ENCODE measurements around the gene LIPG. TPM values are rescaled to one million over a fixed set of nuclear protein-coding genes. Genes with fewer than 3 reads are reported as not detected.

Gene LIPG
- total RNA-seq, 1 experiment from 2014 or later, result 86.7 TPM

DNA sequence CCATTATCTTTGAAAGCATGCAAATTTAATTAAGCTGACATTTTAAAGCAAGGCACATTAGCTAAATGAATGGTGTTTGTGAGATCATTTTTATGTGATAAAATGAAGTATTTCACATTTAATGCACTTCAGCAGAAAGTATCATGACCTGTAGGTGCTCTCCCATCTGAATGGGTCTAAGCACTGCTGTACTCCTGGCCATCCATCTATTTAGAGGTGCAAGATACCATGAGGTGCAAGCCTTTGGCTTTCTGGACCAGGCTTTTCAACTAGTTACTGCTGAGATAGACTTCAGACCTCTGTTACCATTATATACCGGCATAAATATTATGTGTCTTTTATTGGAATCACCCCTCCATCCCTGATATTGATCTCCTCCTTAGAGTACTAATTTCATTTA lies 15.6 kb upstream of the LIPG start:
- intact Hi-C loops (cut with micrococcal nuclease; ENCODE audit: unreplicated experiment), result no loop called here
- H3K27me3 Mint-ChIP-seq (ENCODE audit: insufficient read depth, unreplicated experiment), result no peaks in the 10 kb centered on the region
- TF ChIP-seq, protein P1, sequence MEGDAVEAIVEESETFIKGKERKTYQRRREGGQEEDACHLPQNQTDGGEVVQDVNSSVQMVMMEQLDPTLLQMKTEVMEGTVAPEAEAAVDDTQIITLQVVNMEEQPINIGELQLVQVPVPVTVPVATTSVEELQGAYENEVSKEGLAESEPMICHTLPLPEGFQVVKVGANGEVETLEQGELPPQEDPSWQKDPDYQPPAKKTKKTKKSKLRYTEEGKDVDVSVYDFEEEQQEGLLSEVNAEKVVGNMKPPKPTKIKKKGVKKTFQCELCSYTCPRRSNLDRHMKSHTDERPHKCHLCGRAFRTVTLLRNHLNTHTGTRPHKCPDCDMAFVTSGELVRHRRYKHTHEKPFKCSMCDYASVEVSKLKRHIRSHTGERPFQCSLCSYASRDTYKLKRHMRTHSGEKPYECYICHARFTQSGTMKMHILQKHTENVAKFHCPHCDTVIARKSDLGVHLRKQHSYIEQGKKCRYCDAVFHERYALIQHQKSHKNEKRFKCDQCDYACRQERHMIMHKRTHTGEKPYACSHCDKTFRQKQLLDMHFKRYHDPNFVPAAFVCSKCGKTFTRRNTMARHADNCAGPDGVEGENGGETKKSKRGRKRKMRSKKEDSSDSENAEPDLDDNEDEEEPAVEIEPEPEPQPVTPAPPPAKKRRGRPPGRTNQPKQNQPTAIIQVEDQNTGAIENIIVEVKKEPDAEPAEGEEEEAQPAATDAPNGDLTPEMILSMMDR (IDR thresholded peaks at IDR 0.05; ENCODE audit: insufficient read depth in 1 of 2, low read depth in 1 of 2, low read length in 1 of 2, severe bottlenecking in 1 of 2, unreplicated experiment in 1 of 2), result no peak
- no peak overlapping the region for H3K27ac Mint-ChIP-seq (ENCODE audit: unreplicated experiment)
- no TSS peak for BruUV-seq (replicated peaks)
- POLR2A ChIA-PET, result no interaction called here
- CTCF ChIA-PET, result no interaction called here
- no peak for DNase-seq
- no peaks in the 10 kb centered on the region for H3K36me3 Mint-ChIP-seq (ENCODE audit: insufficient read depth, unreplicated experiment)
- Histone ChIP-seq H3K36me3 (ENCODE audit: control insufficient read depth, insufficient read depth, low read length) (no peaks in the 10 kb centered on the region), H3K4me1 (no peaks in the 10 kb centered on the region; the same call in 1 of the 2 replicates), H3K4me3 (ENCODE audit: low read depth, low read length) (no peak overlapping the region), H3K27me3 (replicated peaks; ENCODE audit: control insufficient read depth, insufficient read depth, low read length) (no peaks in the 10 kb centered on the region), H3K9me3 (no peaks in the 10 kb centered on the region)
- H3K9me3 Mint-ChIP-seq (ENCODE audit: unreplicated experiment), result no peaks in the 10 kb centered on the region
- H3K4me1 Mint-ChIP-seq (ENCODE audit: low read depth, unreplicated experiment), result no peaks in the 10 kb centered on the region
- H3K4me3 Mint-ChIP-seq (ENCODE audit: unreplicated experiment), result no peak overlapping the region

DNA sequence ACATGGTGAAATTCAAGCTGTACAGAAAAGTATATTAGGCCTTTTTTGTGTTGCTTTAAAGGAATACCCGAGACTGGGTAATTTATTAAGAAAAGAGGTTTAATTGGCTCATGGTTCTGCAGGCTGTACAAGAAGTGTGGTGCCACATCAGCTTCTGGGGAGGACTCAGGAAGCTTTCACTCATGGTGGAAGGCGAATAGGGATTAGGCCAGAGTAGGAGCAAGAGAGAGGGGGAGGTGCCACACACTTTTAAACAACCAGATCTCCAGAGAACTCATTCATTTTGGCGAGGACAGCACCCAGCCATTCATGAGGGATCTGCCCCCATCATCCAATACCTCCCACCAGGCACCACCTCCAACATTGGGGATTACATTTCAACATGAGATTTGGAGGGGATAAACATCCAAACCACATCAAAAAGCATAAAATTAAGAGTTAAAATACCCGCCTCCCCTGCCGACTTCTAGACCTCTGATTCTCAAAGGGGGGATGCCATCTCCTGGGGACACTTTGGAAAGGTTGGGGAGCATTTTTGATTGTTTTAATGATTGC lies 15.1 kb upstream of the LIPG start:
- no peaks in the 10 kb centered on the region for H3K9me3 ChIP-seq
- H3K27ac Mint-ChIP-seq (ENCODE audit: unreplicated experiment), result no peak overlapping the region
- no peaks in the 10 kb centered on the region for H3K27me3 Mint-ChIP-seq (ENCODE audit: insufficient read depth, unreplicated experiment)
- BruUV-seq (replicated peaks), result no TSS peak
- ChIA-PET POLR2A (no interaction called here), CTCF (no interaction called here)
- H3K4me1 Mint-ChIP-seq (ENCODE audit: low read depth, unreplicated experiment), result no peaks in the 10 kb centered on the region
- H3K9me3 Mint-ChIP-seq (ENCODE audit: unreplicated experiment), result no peaks in the 10 kb centered on the region
- no peak for DNase-seq
- intact Hi-C loops (cut with micrococcal nuclease; ENCODE audit: unreplicated experiment), result no loop called here
- no peaks in the 10 kb centered on the region for H3K36me3 ChIP-seq (ENCODE audit: control insufficient read depth, insufficient read depth, low read length)
- no peak overlapping the region for H3K4me3 Mint-ChIP-seq (ENCODE audit: unreplicated experiment)
- no peaks in the 10 kb centered on the region; the same call in 1 of the 2 replicates for H3K4me1 ChIP-seq
- H3K36me3 Mint-ChIP-seq (ENCODE audit: insufficient read depth, unreplicated experiment), result no peaks in the 10 kb centered on the region
- H3K4me3 ChIP-seq (ENCODE audit: low read depth, low read length), result no peak overlapping the region
- no peaks in the 10 kb centered on the region for H3K27me3 ChIP-seq (replicated peaks; ENCODE audit: control insufficient read depth, insufficient read depth, low read length)
- TF ChIP-seq, protein P1 (IDR thresholded peaks at IDR 0.05; ENCODE audit: insufficient read depth in 1 of 2, low read depth in 1 of 2, low read length in 1 of 2, severe bottlenecking in 1 of 2, unreplicated experiment in 1 of 2), result no peak

DNA sequence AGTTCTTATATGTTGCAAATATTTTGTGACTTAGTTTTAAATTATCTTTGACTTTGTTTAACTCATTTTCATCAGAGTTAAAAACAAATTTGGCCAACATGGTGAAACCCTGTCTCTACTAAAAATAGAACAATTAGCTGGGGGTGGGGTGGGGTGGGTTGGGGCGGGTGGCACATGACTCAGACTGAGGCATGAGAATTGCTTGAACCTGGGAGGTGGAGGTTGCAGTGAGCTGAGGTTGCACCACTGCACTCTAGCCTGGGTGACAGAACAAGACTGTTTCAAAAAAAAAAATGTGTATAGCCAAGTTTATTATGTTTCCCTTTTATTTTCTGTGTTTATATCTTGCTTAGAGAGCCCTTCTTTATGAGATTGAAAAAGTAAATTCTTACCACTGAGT lies 14.2 kb upstream of the LIPG start:
- no peak overlapping the region for H3K4me3 Mint-ChIP-seq (ENCODE audit: unreplicated experiment)
- H3K27ac Mint-ChIP-seq (ENCODE audit: unreplicated experiment), result no peak overlapping the region
- no peaks in the 10 kb centered on the region for H3K27me3 ChIP-seq (replicated peaks; ENCODE audit: control insufficient read depth, insufficient read depth, low read length)
- BruUV-seq (replicated peaks), result no TSS peak
- H3K9me3 Mint-ChIP-seq (ENCODE audit: unreplicated experiment), result peaks cover 3% of the 10 kb centered on the region
- H3K9me3 ChIP-seq, result no peaks in the 10 kb centered on the region
- ChIA-PET CTCF (no interaction called here), POLR2A (no interaction called here)
- intact Hi-C loops (cut with micrococcal nuclease; ENCODE audit: unreplicated experiment), result no loop called here
- no peak for DNase-seq
- no peaks in the 10 kb centered on the region for H3K27me3 Mint-ChIP-seq (ENCODE audit: insufficient read depth, unreplicated experiment)
- no peaks in the 10 kb centered on the region for H3K4me1 Mint-ChIP-seq (ENCODE audit: low read depth, unreplicated experiment)
- H3K4me1 ChIP-seq, result no peaks in the 10 kb centered on the region; the same call in 1 of the 2 replicates
- H3K36me3 ChIP-seq (ENCODE audit: control insufficient read depth, insufficient read depth, low read length), result no peaks in the 10 kb centered on the region
- no peaks in the 10 kb centered on the region for H3K36me3 Mint-ChIP-seq (ENCODE audit: insufficient read depth, unreplicated experiment)
- H3K4me3 ChIP-seq (ENCODE audit: low read depth, low read length), result no peak overlapping the region
- TF ChIP-seq, protein P1 (IDR thresholded peaks at IDR 0.05; ENCODE audit: insufficient read depth in 1 of 2, low read depth in 1 of 2, low read length in 1 of 2, severe bottlenecking in 1 of 2, unreplicated experiment in 1 of 2), result no peak
